Measurements from ENCODE around the gene NRIP1.
"Not testable (repeated sequence)": the region's sequence is repeated elsewhere in the genome, so short reads cannot be mapped to it uniquely, and the experiment has no call there.

NRIP1 gene

GRCh38 chr21:15045017-15045416 is 19.8 kb downstream of the NRIP1 start:
- no peak for FAIRE-seq
- DNase-seq (ENCODE audit: insufficient read length, low spot score): no peak

- FAIRE-seq: no peak
- no peak for DNase-seq (ENCODE audit: insufficient read length, low spot score)
These were observed 22.3 kb downstream of the NRIP1 start for GRCh38 chr21:15042531-15042930.

- FAIRE-seq: no peak
- no peak for DNase-seq (ENCODE audit: insufficient read length, low spot score)
These were observed 25.0 kb downstream of the NRIP1 start for GRCh38 chr21:15039607-15040299.

GRCh38 chr21:15037900-15038293 is 26.9 kb downstream of the NRIP1 start:
- DNase-seq (ENCODE audit: insufficient read length, low spot score) (no peak), FAIRE-seq (no peak)

- FAIRE-seq (no peak), DNase-seq (ENCODE audit: insufficient read length, low spot score) (no peak)
These were observed 27.5 kb downstream of the NRIP1 start for GRCh38 chr21:15037095-15037899.

GRCh38 chr21:15036189-15036588 is 28.6 kb downstream of the NRIP1 start:
- FAIRE-seq: no peak

GRCh38 chr21:15034126-15034853 is 30.5 kb downstream of the NRIP1 start:
- DNase-seq (ENCODE audit: insufficient read length, low spot score) (no peak), FAIRE-seq (no peak)

More at GRCh38 chr21:15036189-15036588, 28.6 kb downstream of the NRIP1 start:
- no peak for DNase-seq (ENCODE audit: insufficient read length, low spot score)

- FAIRE-seq (no peak), DNase-seq (ENCODE audit: insufficient read length, low spot score) (no peak)
These were observed 32.9 kb downstream of the NRIP1 start for GRCh38 chr21:15031790-15032357.

GRCh38 chr21:15031362-15031761 is 33.4 kb downstream of the NRIP1 start:
- not testable (repeated sequence) for DNase-seq (ENCODE audit: insufficient read length, low spot score); FAIRE-seq

GRCh38 chr21:15030861-15031260 is 33.9 kb downstream of the NRIP1 start:
- DNase-seq (ENCODE audit: insufficient read length, low spot score): not testable (repeated sequence)

GRCh38 chr21:15029077-15029476 is 35.7 kb downstream of the NRIP1 start:
- FAIRE-seq (no peak), DNase-seq (ENCODE audit: insufficient read length, low spot score) (no peak)

More at GRCh38 chr21:15030861-15031260, 33.9 kb downstream of the NRIP1 start:
- not testable (repeated sequence) for FAIRE-seq

- no peak for FAIRE-seq
- no peak for DNase-seq (ENCODE audit: insufficient read length, low spot score)
These were observed 36.6 kb downstream of the NRIP1 start for GRCh38 chr21:15028186-15028585.

GRCh38 chr21:15027056-15027455 is 37.7 kb downstream of the NRIP1 start:
- FAIRE-seq (no peak), DNase-seq (ENCODE audit: insufficient read length, low spot score) (no peak)

GRCh38 chr21:15026370-15026769 is 38.4 kb downstream of the NRIP1 start:
- DNase-seq (ENCODE audit: insufficient read length, low spot score): no peak
- no peak for FAIRE-seq

- DNase-seq (ENCODE audit: insufficient read length, low spot score) (no peak), FAIRE-seq (no peak)
These were observed 41.0 kb downstream of the NRIP1 start for GRCh38 chr21:15023776-15024175.

GRCh38 chr21:15022608-15023261 is 42.1 kb downstream of the NRIP1 start:
- no peak for FAIRE-seq
- DNase-seq (ENCODE audit: insufficient read length, low spot score): no peak

- DNase-seq (ENCODE audit: insufficient read length, low spot score) (no peak), FAIRE-seq (no peak)
These were observed 44.0 kb downstream of the NRIP1 start for GRCh38 chr21:15020797-15021196.

GRCh38 chr21:15018382-15018781 is 46.4 kb downstream of the NRIP1 start:
- DNase-seq (ENCODE audit: insufficient read length, low spot score) (no peak), FAIRE-seq (peak; percentile 39)

- no peak for DNase-seq (ENCODE audit: insufficient read length, low spot score)
- no peak for FAIRE-seq
These were observed 49.0 kb downstream of the NRIP1 start for GRCh38 chr21:15015622-15016471.

- DNase-seq (ENCODE audit: insufficient read length, low spot score): no peak
- FAIRE-seq: no peak
These were observed 50.6 kb downstream of the NRIP1 start for GRCh38 chr21:15014221-15014620.
